ENCODE data around the gene NFX1. TPM values are rescaled to one million over a fixed set of nuclear protein-coding genes. Genes with fewer than 3 reads are reported as not detected.

Gene NFX1
- total RNA-seq, 4 donors from 2014 or later, result 17.7 to 61.6 (median 50.2) TPM

DNA sequence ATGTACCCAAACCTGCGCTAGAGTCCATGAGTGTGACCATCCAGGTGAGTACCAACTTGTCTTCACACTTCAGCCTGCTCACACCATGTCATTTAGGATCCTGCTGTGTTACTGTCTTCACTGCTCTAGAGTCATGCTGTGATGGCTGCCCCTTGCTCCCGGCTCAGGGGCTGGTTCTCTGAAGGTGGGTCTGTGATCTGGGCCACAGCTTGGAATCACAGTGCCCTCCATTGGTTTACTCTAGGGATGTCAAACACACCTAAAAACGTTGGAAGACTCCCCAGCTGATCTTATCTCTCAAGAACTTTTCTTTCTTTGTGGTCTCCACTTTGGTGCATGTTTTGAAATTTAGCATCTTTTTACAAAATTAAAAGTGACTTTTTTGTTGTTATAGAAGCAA is 53.8 kb downstream of the NFX1 start:
- Histone ChIP-seq H3K9me3 (no peaks in the 10 kb centered on the region), H3K4me1 (no peaks in the 10 kb centered on the region), H3K36me3 (peaks cover 0 to 94% (median 47%) of the 10 kb centered on the region in 4 donors), H3K27ac (no peak overlapping the region), H3K27me3 (no peaks in the 10 kb centered on the region), H3K4me3 (no peak overlapping the region)
- WGBS, 2 donors (ENCODE audit: low coverage in 1 of 2), result 38 to 85% methylated on average over 1 to 3 of the region's 3 CpGs
- TF ChIP-seq EP300 (IDR thresholded peaks at IDR 0.05; ENCODE audit: low read depth) (no peak), POLR2A (IDR thresholded peaks at IDR 0.05) (no peak), POLR2AphosphoS5 (IDR thresholded peaks at IDR 0.05) (no peak)
- in situ Hi-C loops (cut with MboI; ENCODE audit: low pct_ligation_motif_present in 1 of 4, low pct_unique_long_range_greater_than_20kb in 1 of 4, low sequenced_read_pairs in 3 of 4) (no loop called here), intact Hi-C loops (cut with DNase I; ENCODE audit: low total_unique reads) (no loop called here)
- DNase-seq, result no peak

DNA sequence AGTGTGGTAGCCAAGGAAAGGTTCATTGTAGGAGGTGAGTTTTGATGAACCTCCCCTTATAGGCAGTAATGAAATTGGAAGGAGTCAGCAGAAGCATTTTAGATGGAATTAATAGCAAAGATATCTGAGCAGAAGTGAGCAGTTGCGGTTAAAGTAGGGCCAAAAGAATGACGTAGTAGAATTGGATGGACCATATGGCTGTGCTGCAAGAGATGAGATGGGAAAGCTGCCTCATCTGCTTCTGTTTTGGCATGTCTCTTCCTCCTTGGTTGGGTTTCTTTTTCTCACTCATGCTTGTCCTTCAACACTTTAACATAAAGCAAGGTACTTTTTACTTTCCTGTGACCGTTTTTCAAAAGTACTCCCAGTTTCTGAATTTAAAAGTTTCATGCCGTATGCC is 56.2 kb downstream of the NFX1 start:
- Histone ChIP-seq H3K9me3 (no peaks in the 10 kb centered on the region), H3K4me1 (peaks cover 0 to 14% (median 0%) of the 10 kb centered on the region in 4 donors), H3K27me3 (no peaks in the 10 kb centered on the region), H3K36me3 (peaks cover 0 to 70% (median 38%) of the 10 kb centered on the region in 4 donors), H3K27ac (peak overlapping the region; percentile 14 to 51 (median 32)), H3K4me3 (no peak overlapping the region)
- WGBS, 2 donors (ENCODE audit: low coverage in 1 of 2), result 78 to 89% methylated on average over 3 to 4 of the region's 4 CpGs
- in situ Hi-C loops (cut with MboI; ENCODE audit: low pct_ligation_motif_present in 1 of 4, low pct_unique_long_range_greater_than_20kb in 1 of 4, low sequenced_read_pairs in 3 of 4) (no loop called here), intact Hi-C loops (cut with DNase I; ENCODE audit: low total_unique reads) (no loop called here)
- no peak for DNase-seq
- TF ChIP-seq, protein P1, sequence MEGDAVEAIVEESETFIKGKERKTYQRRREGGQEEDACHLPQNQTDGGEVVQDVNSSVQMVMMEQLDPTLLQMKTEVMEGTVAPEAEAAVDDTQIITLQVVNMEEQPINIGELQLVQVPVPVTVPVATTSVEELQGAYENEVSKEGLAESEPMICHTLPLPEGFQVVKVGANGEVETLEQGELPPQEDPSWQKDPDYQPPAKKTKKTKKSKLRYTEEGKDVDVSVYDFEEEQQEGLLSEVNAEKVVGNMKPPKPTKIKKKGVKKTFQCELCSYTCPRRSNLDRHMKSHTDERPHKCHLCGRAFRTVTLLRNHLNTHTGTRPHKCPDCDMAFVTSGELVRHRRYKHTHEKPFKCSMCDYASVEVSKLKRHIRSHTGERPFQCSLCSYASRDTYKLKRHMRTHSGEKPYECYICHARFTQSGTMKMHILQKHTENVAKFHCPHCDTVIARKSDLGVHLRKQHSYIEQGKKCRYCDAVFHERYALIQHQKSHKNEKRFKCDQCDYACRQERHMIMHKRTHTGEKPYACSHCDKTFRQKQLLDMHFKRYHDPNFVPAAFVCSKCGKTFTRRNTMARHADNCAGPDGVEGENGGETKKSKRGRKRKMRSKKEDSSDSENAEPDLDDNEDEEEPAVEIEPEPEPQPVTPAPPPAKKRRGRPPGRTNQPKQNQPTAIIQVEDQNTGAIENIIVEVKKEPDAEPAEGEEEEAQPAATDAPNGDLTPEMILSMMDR (IDR thresholded peaks at IDR 0.05), result no peak
- no peak for TF ChIP-seq POLR2A (IDR thresholded peaks at IDR 0.05)

DNA sequence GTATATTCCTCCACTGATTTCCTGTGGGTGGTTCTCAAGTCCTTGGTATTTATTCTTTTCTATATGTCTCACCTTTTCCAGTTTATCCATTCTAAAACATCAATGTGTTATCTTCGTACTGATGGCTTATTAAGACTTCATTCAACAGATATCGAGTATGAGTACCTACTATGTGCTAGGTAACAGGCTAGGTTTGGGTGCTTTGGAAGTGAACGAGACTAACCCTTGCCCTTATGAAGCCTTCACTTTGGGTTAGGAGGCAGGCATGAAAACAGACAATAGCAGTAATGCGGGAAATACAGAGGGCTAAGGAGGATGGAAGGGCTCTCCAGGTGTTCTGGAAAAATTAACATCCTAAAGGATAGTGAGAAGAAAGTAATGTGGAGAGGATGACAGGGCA is 58.7 kb downstream of the NFX1 start:
- no peak for TF ChIP-seq POLR2AphosphoS5 (IDR thresholded peaks at IDR 0.05)
- no peak for TF ChIP-seq POLR2A (IDR thresholded peaks at IDR 0.05)
- TF ChIP-seq, protein P1 (IDR thresholded peaks at IDR 0.05), result no peak
- 98 to 100% methylated on average over 3 to 4 of the region's 4 CpGs for WGBS, 2 donors (ENCODE audit: low coverage in 1 of 2)
- H3K4me3 ChIP-seq, result no peak overlapping the region
- H3K4me1 ChIP-seq, result peaks cover 0 to 14% (median 0%) of the 10 kb centered on the region in 4 donors
- H3K9me3 ChIP-seq, result no peaks in the 10 kb centered on the region
- H3K27ac ChIP-seq, result peak overlapping the region in 3 of 4 donors; percentile 41 to 59 (median 55)
- in situ Hi-C loops (cut with MboI; ENCODE audit: low pct_ligation_motif_present in 1 of 4, low pct_unique_long_range_greater_than_20kb in 1 of 4, low sequenced_read_pairs in 3 of 4) (no loop called here), intact Hi-C loops (cut with DNase I; ENCODE audit: low total_unique reads) (no loop called here)
- no peaks in the 10 kb centered on the region for H3K27me3 ChIP-seq
- H3K36me3 ChIP-seq, result peaks cover 0 to 53% (median 26%) of the 10 kb centered on the region in 4 donors
- DNase-seq, result no peak

DNA sequence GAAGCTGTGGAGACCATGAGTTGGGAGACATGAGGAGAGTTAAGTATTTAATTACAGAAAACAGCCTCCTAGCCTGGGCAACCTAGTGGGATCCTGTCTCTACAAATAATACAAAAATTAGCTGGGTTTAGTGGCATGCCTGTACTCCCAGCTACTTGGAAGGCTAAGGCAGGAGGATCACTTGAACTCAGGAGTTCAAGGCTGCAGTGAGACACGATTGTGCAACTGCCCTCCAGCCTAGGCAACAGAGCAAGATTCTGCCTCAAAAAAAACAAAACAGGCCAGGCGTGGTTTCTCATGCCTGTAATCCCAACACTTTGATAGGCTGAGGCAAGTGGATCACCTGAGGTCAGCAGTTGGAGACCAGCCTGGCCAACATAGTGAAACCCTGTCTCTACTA is 59.4 kb downstream of the NFX1 start:
- intact Hi-C loops (cut with DNase I; ENCODE audit: low total_unique reads), result no loop called here
- H3K4me3 ChIP-seq, result no peak overlapping the region
- no peaks in the 10 kb centered on the region for H3K27me3 ChIP-seq
- TF ChIP-seq POLR2A (IDR thresholded peaks at IDR 0.05) (no peak), EP300 (IDR thresholded peaks at IDR 0.05; ENCODE audit: low read depth) (no peak), POLR2AphosphoS5 (IDR thresholded peaks at IDR 0.05) (no peak)
- TF ChIP-seq, protein P1 (IDR thresholded peaks at IDR 0.05), result no peak
- WGBS, 2 donors (ENCODE audit: low coverage in 1 of 2), result 83% methylated on average over 2 of the region's 2 CpGs; no CpG with 5 or more reads in 1 of the 2 donors
- H3K27ac ChIP-seq, result peak overlapping the region; percentile 41 to 66 (median 57)
- peaks cover 0 to 14% (median 0%) of the 10 kb centered on the region in 4 donors for H3K4me1 ChIP-seq
- DNase-seq, result no peak
- H3K9me3 ChIP-seq, result no peaks in the 10 kb centered on the region
- in situ Hi-C loops (cut with MboI; ENCODE audit: low pct_ligation_motif_present in 1 of 4, low pct_unique_long_range_greater_than_20kb in 1 of 4, low sequenced_read_pairs in 3 of 4), result loop anchor here in 1 of 4 donors (25.0 kb wide), 1 partner anchor 113 kb away; the partner anchor contains the start of gene NOL6
- peaks cover 0 to 45% (median 22%) of the 10 kb centered on the region in 4 donors for H3K36me3 ChIP-seq

DNA sequence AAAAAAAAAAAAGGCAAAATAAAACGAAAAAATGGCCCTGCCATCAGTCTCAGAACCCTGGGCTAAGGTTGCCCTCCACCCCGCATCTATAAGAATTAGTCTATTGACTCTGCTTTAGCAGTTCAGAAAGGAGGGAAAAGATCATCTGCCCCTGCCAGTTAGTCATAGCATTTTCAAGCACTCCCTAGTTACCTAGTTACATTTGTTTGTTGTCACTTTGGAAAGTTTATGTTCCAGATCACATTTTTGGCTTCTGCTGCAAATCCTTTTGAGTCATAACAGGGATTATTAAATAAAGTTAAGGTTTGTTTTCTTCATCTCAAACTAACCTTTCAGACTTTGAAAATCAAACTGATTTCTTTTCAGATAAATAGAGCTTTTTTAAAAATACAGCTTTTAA is 60.0 kb downstream of the NFX1 start:
- Histone ChIP-seq H3K36me3 (peaks cover 0 to 40% (median 19%) of the 10 kb centered on the region in 4 donors), H3K4me1 (peaks cover 0 to 14% (median 0%) of the 10 kb centered on the region in 4 donors), H3K4me3 (no peak overlapping the region), H3K27ac (peak overlapping the region; percentile 55 to 80 (median 69)), H3K9me3 (no peaks in the 10 kb centered on the region), H3K27me3 (no peaks in the 10 kb centered on the region)
- no peak for DNase-seq
- WGBS, 2 donors (ENCODE audit: low coverage in 1 of 2), result 38% methylated on average over 2 of the region's 2 CpGs; no CpG with 5 or more reads in 1 of the 2 donors
- intact Hi-C loops (cut with DNase I; ENCODE audit: low total_unique reads) (no loop called here), in situ Hi-C loops (cut with MboI; ENCODE audit: low pct_ligation_motif_present in 1 of 4, low pct_unique_long_range_greater_than_20kb in 1 of 4, low sequenced_read_pairs in 3 of 4) (loop anchor here in 1 of 4 donors (25.0 kb wide), 1 partner anchor 112 kb away; the partner anchor contains the start of gene NOL6)
- TF ChIP-seq POLR2AphosphoS5 (IDR thresholded peaks at IDR 0.05), result peak; percentile 29 to 63 (median 47)
- TF ChIP-seq POLR2A (IDR thresholded peaks at IDR 0.05), result no peak
- TF ChIP-seq EP300 (IDR thresholded peaks at IDR 0.05; ENCODE audit: low read depth), result no peak
- TF ChIP-seq, protein P1 (IDR thresholded peaks at IDR 0.05), result no peak

All from transverse colon (tissue), 4 donors.